H9 (cell line): ENCODE results near the gene MAN1B1. TPM values are rescaled to one million over a fixed set of nuclear protein-coding genes. Genes with fewer than 3 reads are reported as not detected.

Source experiments
- DNase-seq: peaks from one replicate; pipeline ENCODE4 v3.0.0-alpha.2; 2017
- H2AFZ ChIP-seq: one replicate; pipeline ENCODE4 v1.6.1; 2013; ENCODE audit warnings: mild to moderate bottlenecking, low read length, control low read depth, moderate library complexity
- H2AK5ac ChIP-seq: 2 replicates; pipeline ENCODE4 v1.6.1; 2013; ENCODE audit warnings: low read length, control low read depth, mixed read lengths; ENCODE audit not compliant: insufficient read length
- H2BK120ac ChIP-seq: one replicate; pipeline ENCODE4 v1.6.1; 2013; ENCODE audit warnings: low read depth, mild to moderate bottlenecking, low read length, control low read depth, inconsistent platforms; ENCODE audit not compliant: poor library complexity, severe bottlenecking
- H2BK12ac ChIP-seq: 2 replicates; pipeline ENCODE4 v1.6.1; 2013; ENCODE audit warnings: low read length, control low read depth, mixed read lengths, low read depth; ENCODE audit not compliant: insufficient read length
- H2BK15ac ChIP-seq: 2 replicates; pipeline ENCODE4 v1.6.1; 2013; ENCODE audit warnings: low read depth, low read length, control low read depth
- H2BK20ac ChIP-seq: one replicate; pipeline ENCODE4 v1.6.1; 2013; ENCODE audit warnings: low read depth, mild to moderate bottlenecking, low read length, control low read depth, inconsistent platforms; ENCODE audit not compliant: poor library complexity, severe bottlenecking
- H2BK5ac ChIP-seq: 2 replicates; pipeline ENCODE4 v1.6.1; 2013; ENCODE audit warnings: low read length, control low read depth, mixed read lengths; ENCODE audit not compliant: insufficient read length
- H3K14ac ChIP-seq: 2 replicates; pipeline ENCODE4 v1.6.1; 2013; ENCODE audit warnings: low read length, control low read depth; ENCODE audit not compliant: insufficient read depth
- H3K18ac ChIP-seq: 2 replicates; pipeline ENCODE4 v1.6.1; 2013; ENCODE audit warnings: low read depth, mild to moderate bottlenecking, mixed read lengths, low read length, control low read depth; ENCODE audit not compliant: insufficient read length
- H3K23ac ChIP-seq: 2 replicates; pipeline ENCODE4 v1.6.1; 2013; ENCODE audit warnings: low read length, control low read depth, mixed read lengths, low read depth; ENCODE audit not compliant: insufficient read length
- H3K23me2 ChIP-seq: 2 replicates; pipeline ENCODE4 v1.6.1; 2013; ENCODE audit warnings: low read depth, mild to moderate bottlenecking, mixed read lengths, low read length, control low read depth; ENCODE audit not compliant: insufficient read length, poor library complexity, severe bottlenecking
- H3K27ac ChIP-seq: 2 replicates; pipeline ENCODE4 v1.5.1; 2013; ENCODE audit warnings: low read length, control low read depth, mixed read lengths, low read depth; ENCODE audit not compliant: insufficient read length
- H3K27me3 ChIP-seq: 2 replicates; pipeline ENCODE4 v1.6.1; 2013; ENCODE audit warnings: low read length, control low read depth, inconsistent platforms; ENCODE audit not compliant: insufficient read depth
- H3K4ac ChIP-seq: 2 replicates; pipeline ENCODE4 v1.6.1; 2013; ENCODE audit warnings: low read depth, mild to moderate bottlenecking, control low read depth, inconsistent platforms, low read length, moderate library complexity
- H3K4me1 ChIP-seq: 2 replicates; pipeline ENCODE4 v1.6.1; 2013; ENCODE audit warnings: low read length, control low read depth, inconsistent platforms; ENCODE audit not compliant: insufficient read depth
- H3K4me2 ChIP-seq: 2 replicates; pipeline ENCODE4 v1.6.1; 2013; ENCODE audit warnings: low read length, control low read depth, mixed read lengths; ENCODE audit not compliant: insufficient read length, insufficient read depth
- H3K56ac ChIP-seq: 2 replicates; pipeline ENCODE4 v1.6.1; 2013; ENCODE audit warnings: low read depth, mild to moderate bottlenecking, mixed read lengths, low read length, control low read depth; ENCODE audit not compliant: insufficient read length
- H3K79me1 ChIP-seq: 2 replicates; pipeline ENCODE4 v1.6.1; 2013; ENCODE audit warnings: low read depth, mild to moderate bottlenecking, moderate library complexity, low read length, control low read depth, inconsistent platforms; ENCODE audit not compliant: insufficient read depth, poor library complexity, severe bottlenecking
- H3K79me2 ChIP-seq: 2 replicates; pipeline ENCODE4 v1.6.1; 2013; ENCODE audit warnings: low read length, control low read depth, inconsistent platforms; ENCODE audit not compliant: insufficient read depth
- H3K9ac ChIP-seq: 2 replicates; pipeline ENCODE4 v1.6.1; 2013; ENCODE audit warnings: low read length, control low read depth, mixed read lengths; ENCODE audit not compliant: insufficient read length; ENCODE audit errors: extremely low read depth
- H3K9me3 ChIP-seq: one replicate; pipeline ENCODE4 v1.6.1; 2013; ENCODE audit warnings: low read depth, low read length, inconsistent platforms; ENCODE audit not compliant: control insufficient read depth
- H3T11ph ChIP-seq: one replicate; pipeline ENCODE4 v1.6.1; 2013; ENCODE audit warnings: mild to moderate bottlenecking, low read length, control low read depth, inconsistent platforms
- H4K20me1 ChIP-seq: one replicate; pipeline ENCODE4 v1.6.1; 2013; ENCODE audit not compliant: control insufficient read depth, insufficient read length, insufficient read depth
- H4K5ac ChIP-seq: 2 replicates; pipeline ENCODE4 v1.6.1; 2013; ENCODE audit warnings: low read depth, mild to moderate bottlenecking, mixed read lengths, low read length, control low read depth; ENCODE audit not compliant: insufficient read length
- H4K8ac ChIP-seq: replicated peaks from 2 replicates; pipeline ENCODE4 v1.6.1; 2013; ENCODE audit warnings: low read length, control low read depth, mixed read lengths, low read depth; ENCODE audit not compliant: insufficient read length
- H4K91ac ChIP-seq: 2 replicates; pipeline ENCODE4 v1.6.1; 2013; ENCODE audit warnings: low read depth, mild to moderate bottlenecking, moderate library complexity, mixed read lengths, low read length, control low read depth; ENCODE audit not compliant: insufficient read length
- H3K27ac Mint-ChIP-seq, 3 experiments: 2 replicates in 2 of 3; 3 replicates in 1 of 3; pipeline ENCODE4 v1.8.0; 2020 to 2021; ENCODE audit warnings: mixed read lengths in 3 of 3, mild to moderate bottlenecking in 1 of 3, moderate library complexity in 1 of 3
- H3K27me3 Mint-ChIP-seq: 2 replicates; pipeline ENCODE4 v1.8.0; 2021; ENCODE audit warnings: low read depth, mild to moderate bottlenecking, moderate library complexity, mixed read lengths
- H3K36me3 Mint-ChIP-seq, 3 experiments: 2 replicates in 2 of 3; 3 replicates in 1 of 3; pipeline ENCODE4 v1.8.0; 2020 to 2021; ENCODE audit warnings: low read depth in 3 of 3, mixed read lengths in 3 of 3; ENCODE audit not compliant: insufficient read depth in 1 of 3
- H3K4me1 Mint-ChIP-seq, 2 experiments: 2 replicates each; pipeline ENCODE4 v1.8.0; 2020; ENCODE audit warnings: mixed read lengths in 2 of 2
- H3K4me3 Mint-ChIP-seq, 2 experiments: 2 replicates in 1 of 2; 3 replicates in 1 of 2; pipeline ENCODE4 v1.8.0; 2020 to 2021; ENCODE audit warnings: mild to moderate bottlenecking in 2 of 2, mixed read lengths in 2 of 2, moderate library complexity in 1 of 2
- H3K9me3 Mint-ChIP-seq, 2 experiments: 2 replicates in 1 of 2; 3 replicates in 1 of 2; pipeline ENCODE4 v1.8.0; 2020; ENCODE audit warnings: mild to moderate bottlenecking in 2 of 2, mixed read lengths in 2 of 2, moderate library complexity in 1 of 2
- CTCF ChIP-seq: fragments of 200-600 bp; sonication (generic); conservative IDR thresholded peaks from 3 replicates; pipeline ENCODE4 v1.8.0; 2021; ENCODE audit warnings: antibody characterized with exemption, mild to moderate bottlenecking
- WGBS: extraction: QIAGEN DNeasy Blood & Tissue Kit; methylation state at CpG from one replicate; pipeline ENCODE4 v1.1.7; 2013; ENCODE audit warnings: missing lambda C conversion rate, low lambda C conversion rate, mixed read lengths; ENCODE audit not compliant: insufficient read length; ENCODE audit errors: extremely low coverage; 5-methylcytosine and 5-hydroxymethylcytosine counted together
- total RNA-seq: library from RNA; stranded (reverse); gene quantifications from 2 replicates; pipeline ENCODE4 v1.2.1, GENCODE V29; 2021

The MAN1B1 gene
- total RNA-seq, 1 experiment from 2014 or later = 34.9 TPM

GRCh38 chr9:137149363-137149762 is 62.6 kb downstream of the MAN1B1 start:
- H4K91ac ChIP-seq = no peak overlapping the region
- no peak overlapping the region for H2BK20ac ChIP-seq
- peaks cover 28% of the 10 kb centered on the region for H3K27me3 Mint-ChIP-seq
- H3K36me3 Mint-ChIP-seq = no peaks in the 10 kb centered on the region
- no peak overlapping the region for H3K27ac Mint-ChIP-seq
- H3K4me1 ChIP-seq = no peaks in the 10 kb centered on the region; the same call in 1 of the 2 replicates
- H3K56ac ChIP-seq = no peak overlapping the region
- DNase-seq = no peak
- peaks cover 0 to 11% of the 10 kb centered on the region in 2 experiments; a peak in 2 of 4 replicates for H3K4me1 Mint-ChIP-seq
- no peak overlapping the region for H2BK5ac ChIP-seq
- H2AK5ac ChIP-seq = no peak overlapping the region
- H3K9me3 ChIP-seq = no peaks in the 10 kb centered on the region
- no peak overlapping the region for H2BK120ac ChIP-seq
- H3K9me3 Mint-ChIP-seq = no peaks in the 10 kb centered on the region; a peak in 2 of 5 replicates
- H3K79me1 ChIP-seq = no peaks in the 10 kb centered on the region
- H3K27ac ChIP-seq = no peak overlapping the region
- H3T11ph ChIP-seq = no peak overlapping the region
- no peak overlapping the region for H3K4me2 ChIP-seq
- no peak overlapping the region for H3K23ac ChIP-seq
- H3K18ac ChIP-seq = no peak overlapping the region
- no peak overlapping the region for H2AFZ ChIP-seq
- H4K5ac ChIP-seq = no peak overlapping the region
- no peak for TF ChIP-seq CTCF
- no peak overlapping the region for H2BK15ac ChIP-seq
- no peak overlapping the region for H3K14ac ChIP-seq
- H3K79me2 ChIP-seq = no peaks in the 10 kb centered on the region
- H2BK12ac ChIP-seq = no peak overlapping the region
- H4K20me1 ChIP-seq = no peaks in the 10 kb centered on the region
- H3K9ac ChIP-seq = no peak overlapping the region
- no peak overlapping the region for H3K4ac ChIP-seq
- no peaks in the 10 kb centered on the region for H3K23me2 ChIP-seq
- H4K8ac ChIP-seq = no peak overlapping the region
- WGBS = no CpG with 5 or more reads among the region's 5 CpGs
- no peaks in the 10 kb centered on the region for H3K27me3 ChIP-seq
- H3K4me3 Mint-ChIP-seq = no peak overlapping the region
